SHP77 (cell line): ENCODE data around the gene RNF133.
"Not testable (repeated sequence)": the region's sequence is repeated elsewhere in the genome, so short reads cannot be mapped to it uniquely, and the experiment has no call there.

Source experiments
- DNase-seq, 2 experiments: peaks; one replicate each; lab custom pipeline; 2025; lab: John Stamatoyannopoulos, UW

Gene RNF133

DNA sequence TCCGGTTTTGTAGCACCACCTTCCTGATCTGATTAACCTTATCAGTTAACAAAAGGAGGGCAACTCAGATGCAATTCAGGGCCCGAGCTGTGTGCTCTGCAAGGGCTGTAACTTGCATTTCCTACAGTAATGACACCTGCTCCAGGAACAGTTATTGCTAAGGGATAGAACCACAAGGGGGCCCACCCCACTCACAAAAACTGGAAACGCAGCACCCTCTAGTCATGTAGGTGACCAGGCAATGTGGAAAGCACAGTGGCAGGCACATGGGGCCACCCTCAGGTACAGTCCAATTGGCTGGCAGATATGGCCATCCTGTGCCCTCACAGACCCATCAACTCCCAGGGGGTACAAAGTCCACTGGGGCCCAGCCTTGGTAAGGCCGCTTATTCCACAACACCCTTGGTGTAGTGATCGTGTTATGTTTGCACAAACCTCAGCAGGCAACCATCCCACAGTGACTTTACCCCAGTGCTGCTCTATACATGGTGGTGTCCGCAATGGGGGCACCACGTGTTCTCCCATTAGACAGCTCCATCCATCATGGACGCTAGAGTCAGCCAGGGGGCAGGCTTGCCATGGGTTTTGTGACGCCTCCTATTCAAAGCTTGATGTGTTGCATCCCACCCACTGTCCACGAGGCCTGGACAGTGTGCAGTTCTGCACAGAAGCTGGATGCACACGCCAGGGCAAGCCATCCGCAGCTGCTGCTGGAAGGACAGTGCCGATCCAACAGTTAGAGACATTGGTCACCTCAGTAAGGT is 9.4 kb downstream of the RNF133 start:
- peak in 1 of 2 experiments; percentile 17 for DNase-seq

DNA sequence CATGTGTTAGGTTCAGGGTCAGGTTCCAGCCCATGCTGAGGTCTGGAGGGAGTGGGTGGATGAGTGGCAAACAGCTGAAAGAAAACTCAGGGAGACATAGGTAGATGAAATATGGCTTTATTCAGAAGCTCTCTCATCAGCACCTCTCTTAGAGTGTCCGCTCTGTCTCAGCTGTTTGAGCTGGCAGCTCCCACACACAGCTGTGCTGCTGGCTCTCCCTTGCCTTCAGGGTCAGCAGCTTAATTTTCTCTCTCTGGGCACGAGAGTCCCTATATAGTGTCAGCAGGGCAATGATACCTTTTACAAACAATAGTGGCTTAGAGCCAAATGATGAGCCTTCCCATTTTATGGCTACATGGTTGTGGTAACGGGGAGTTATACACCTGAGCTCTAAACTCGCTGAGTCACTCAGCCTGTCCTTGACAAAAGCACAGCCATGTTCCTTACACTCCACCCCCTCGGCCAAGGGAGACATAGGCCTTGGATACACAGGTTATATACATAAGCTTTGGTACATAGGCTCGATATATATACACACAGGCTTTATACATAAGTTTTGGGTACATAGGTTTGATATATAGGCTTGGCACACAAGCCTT is 10.4 kb downstream of the RNF133 start:
- peak; percentile 68 to 69 for DNase-seq

DNA sequence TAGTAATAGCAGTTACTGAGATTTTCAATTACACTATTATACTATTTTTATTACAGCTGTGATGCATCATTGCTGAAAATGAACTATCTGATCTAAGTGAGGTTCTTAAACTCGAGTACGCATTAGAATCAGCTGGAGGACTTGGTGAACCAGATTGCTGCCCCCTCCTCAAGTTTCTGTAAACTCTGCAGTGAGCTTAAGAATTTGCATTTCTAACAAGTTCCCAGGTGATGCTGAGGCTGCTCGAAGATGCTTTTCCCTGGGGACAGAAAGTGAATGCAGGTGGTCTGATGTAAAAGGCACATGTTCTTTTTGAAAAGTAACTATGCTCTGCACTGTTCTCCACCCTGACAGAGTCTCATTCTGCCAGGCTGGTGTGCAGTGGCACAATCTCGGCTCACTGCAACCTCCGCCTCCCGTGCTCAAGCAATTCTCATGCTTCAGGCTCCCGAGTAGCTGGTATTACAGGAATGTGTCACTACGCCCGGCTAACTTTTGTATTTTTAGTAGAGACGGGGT is 12.5 kb downstream of the RNF133 start:
- DNase-seq = no peak

DNA sequence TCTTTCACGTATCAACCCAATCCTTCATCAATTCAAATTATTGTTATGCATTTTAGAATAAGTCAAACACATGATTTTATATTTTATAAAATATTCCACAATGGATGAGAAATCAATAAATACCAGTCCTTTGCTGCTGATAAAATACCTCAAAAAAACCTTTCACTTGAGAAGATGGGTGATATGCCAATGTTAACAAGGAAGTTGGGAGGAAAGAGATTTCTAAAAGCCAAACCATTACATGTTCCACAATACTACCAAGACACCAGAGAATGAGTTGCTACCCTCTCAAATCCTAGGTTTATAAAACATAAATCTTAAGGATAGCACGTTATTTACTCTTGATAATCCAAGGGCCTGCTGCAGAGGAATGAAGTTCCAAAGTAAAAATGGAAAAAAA is 14.4 kb downstream of the RNF133 start:
- DNase-seq = no peak

DNA sequence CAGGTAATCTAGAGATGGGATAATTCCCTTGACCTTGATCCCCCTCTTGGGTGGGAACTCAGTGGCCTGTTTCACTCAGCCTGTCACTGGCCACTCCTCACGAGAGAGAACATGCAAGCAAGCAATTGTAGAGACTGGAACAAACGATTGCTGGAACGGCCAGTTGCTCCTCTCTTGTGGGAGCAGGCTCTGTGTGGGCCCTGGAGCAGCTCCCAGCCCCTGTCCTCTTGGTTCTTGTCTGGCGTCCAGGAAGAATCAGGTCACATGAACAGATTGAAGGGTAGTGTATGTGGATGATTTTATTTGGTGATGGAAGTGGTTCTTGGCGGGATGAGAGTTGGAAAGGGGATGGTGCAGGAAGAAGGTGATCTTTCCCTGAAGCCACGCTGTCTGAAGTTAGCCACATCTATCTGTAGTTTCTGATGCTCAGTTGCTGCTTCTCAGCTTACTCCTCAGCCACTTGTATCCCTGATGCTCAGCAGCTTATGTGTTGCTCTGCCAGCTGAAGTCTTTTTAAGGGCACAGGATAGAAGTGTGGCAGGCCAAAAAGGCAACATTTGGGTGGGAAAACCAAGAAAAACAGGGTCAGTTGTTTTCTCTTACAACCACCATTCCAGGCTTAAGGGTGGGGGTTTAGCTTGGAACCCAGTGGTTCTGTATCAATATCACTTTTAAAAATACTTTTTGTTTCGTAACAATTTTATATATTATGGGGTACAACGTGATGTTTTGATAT is 15.9 kb downstream of the RNF133 start:
- DNase-seq = no peak

DNA sequence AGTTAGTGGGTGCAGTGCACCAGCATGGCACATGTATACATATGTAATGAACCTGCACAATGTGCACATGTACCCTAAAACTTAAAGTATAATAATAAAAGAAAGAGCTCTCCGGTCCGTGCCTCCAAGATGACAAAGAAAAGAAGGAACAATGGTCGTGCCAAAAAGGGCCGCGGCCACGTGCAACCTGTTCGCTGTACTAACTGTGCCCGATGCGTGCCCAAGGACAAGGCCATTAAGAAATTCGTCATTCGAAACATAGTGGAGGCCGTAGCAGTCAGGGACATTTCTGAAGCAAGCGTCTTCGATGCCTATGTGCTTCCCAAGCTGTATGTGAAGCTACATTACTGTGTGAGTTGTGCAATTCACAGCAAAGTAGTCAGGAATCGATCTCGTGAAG is 17.7 kb downstream of the RNF133 start:
- DNase-seq = not testable (repeated sequence)

DNA sequence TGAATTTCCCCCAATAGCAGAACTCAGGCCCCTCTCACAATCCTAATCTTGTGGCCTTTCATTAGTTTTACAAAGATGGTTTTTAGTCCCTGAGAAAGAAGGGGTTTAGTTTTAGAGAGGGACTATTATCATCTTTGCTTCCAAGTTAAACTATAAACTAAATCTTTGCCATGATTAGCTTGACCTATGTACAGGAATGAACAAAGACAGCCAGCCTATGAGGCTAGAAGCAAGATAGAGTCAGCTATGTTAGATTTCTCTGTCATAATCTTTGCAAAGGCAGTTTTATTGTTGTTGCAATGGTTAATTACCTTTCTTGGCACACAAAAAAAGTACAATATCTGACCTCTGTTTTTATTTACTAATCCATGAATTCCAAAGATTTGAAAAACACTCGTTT is 19.1 kb downstream of the RNF133 start:
- DNase-seq = no peak

DNA sequence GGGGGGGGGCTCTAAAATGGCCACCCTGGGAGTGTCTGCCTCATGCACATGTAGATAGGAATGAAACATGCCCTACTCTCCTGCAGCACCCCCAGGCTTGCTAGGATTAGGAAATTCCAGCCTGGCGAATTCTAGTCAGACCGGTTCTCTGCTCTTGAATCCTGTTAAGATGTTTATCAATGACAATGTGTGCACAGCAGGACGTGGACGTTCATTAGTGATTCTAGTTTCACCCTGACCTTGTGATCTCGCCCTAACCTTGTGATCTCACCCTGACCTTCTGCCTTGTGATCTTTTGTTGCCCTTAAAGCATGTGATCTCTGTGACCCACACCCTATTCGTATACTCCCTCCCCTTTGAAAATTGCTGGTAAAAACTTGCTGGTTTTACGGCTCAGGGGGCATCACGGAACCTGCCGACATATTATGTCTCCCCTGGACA is 19.6 kb downstream of the RNF133 start:
- DNase-seq = not testable (repeated sequence)

DNA sequence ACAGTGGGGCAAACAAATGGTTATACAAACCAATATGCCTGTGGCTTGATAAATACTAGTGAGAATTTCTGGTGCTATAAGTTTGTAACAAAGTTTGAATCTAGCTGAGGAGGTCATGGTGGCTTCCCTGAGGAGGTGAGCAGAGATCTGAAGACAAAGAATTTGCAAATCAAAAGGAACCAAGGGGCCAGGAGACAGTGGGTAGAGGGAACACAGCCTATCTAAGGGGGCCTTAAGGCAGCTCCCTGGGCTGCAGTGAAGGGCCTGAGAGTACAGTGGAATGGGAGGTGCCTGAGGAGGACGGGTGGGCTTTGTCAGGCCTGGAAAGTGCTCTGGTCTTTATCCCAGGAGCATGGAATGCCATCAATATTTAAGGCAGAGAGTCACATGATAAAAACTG is 21.8 kb downstream of the RNF133 start:
- DNase-seq = no peak

DNA sequence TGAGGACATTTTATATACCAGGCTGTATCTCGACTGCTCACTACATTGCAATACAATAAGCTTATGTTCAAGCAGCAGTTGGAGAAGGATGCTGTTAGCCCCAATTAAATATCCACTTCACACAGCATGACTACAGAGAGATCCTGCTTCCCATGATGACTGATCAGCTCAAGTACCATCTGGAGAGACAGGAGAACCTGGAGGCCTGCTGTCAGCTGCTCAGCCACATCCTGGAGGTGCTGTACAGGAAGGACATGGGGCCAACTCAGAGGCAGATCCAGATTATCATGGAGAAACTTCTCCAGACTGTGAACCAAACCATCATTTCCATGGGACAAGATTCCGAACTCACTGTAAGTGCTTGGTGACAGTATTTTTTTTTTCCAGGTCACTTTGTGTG is 22.5 kb downstream of the RNF133 start:
- peak; percentile 20 to 34 for DNase-seq

DNA sequence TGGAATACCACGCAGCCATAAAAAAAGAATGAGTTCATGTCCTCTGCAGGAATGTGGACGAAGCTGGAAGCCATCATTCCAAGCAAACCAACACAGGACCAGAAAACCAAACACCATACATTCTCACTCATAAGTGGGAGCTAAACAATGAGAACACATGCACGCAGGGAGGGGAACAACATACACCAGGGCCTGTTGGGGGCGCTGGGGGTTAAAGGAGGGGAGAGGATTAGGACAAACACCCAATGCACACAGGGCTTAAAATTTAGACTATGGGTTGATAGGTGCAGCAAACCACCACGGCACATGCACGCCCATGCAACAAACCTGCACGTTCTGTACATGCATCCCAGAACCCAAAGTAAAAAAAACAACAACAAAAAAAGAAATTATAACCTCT is 23.3 kb downstream of the RNF133 start:
- no peak for DNase-seq

DNA sequence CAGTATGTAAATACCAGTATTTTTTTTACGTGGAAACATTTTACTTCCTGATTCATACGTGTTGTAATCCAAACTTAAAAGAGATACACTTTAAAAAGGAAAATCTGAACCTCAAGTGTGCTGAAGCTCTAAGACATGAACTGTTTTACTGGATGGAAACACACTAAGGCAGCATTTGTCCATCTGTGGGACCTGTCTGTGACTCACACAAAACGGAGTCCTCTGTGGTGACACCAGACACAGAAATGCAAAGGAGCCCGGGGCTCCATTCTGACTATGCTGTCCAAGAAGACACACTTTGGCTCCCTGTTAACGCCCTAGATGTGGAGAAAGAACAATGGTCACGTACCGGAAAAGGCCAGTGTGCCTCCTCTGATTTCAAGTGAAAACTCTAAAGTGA is 23.9 kb downstream of the RNF133 start:
- no peak for DNase-seq

DNA sequence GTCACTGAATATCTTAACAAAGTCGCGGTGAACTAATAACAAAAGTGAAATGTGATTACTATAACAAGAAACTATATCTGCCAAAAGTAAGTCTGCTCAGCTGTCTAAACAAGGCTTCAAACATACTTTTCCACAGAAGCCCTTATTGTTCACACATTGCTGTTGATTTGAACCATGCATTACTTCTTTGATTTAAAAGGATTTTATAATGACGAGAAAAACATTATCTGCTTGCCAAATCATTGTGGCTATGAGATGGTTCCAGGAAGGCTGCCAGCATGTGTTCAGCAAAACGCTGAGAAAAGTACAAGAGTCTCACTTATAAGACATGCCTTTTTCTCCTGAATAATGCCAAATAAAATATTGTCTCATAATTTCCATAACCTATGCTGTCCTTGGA is 24.4 kb downstream of the RNF133 start:
- no peak for DNase-seq

DNA sequence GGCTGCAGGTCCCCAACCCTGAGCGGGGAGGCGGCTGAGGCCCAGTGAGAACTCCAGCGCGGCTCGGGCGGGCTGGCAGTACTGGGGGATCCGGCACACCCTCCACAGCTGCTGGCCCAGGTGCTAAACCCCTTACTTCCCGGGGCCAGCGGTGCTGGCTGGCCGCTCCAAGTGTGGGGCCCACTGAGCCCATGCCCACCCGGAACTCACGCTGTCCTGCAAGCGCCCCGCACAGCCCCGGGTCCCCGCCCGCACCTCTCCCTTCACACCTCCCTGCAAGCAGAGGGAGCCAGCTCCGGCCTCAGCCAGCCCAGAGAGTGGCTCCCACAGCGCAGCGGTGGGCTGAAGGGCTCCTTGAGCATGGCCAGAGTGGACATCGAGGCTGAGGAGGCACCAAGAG is 25.0 kb downstream of the RNF133 start:
- no peak for DNase-seq

DNA sequence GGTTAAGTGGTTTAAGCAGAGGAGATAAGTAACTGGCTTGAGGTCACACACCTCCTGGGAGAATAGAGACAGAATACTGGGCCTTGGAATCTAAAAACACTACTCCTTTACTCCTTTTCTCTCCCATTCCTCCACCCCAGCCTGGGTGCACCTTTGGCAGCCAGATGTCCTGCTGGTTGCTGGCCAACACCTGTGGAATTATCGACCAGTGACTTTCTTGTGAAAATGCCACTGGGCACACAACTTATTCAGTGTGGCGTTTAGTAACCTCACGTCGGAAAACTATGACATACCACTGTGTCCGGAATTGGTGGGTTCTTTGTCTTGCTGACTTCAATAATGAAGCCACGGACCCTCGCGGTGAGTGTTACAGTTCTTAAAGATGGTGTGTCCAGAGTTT is 26.4 kb downstream of the RNF133 start:
- DNase-seq = no peak

DNA sequence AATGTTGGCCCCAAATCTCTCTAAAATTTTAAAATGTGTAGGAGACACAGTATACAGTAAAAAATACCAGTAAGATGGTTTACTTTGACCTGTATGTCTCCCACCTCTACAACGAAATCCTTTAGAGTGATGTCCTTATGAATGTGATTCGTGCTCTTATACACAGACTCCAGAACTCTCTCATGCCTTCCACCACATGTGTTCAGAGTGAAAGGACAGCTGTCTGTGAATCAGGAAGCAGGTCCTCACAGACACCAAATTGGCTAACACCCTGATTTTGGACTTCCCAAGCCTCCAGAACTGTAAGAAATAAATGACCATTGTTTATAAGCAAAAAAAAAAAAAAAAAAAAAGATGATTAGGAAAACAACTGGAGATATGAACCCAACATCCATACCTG is 35.2 kb downstream of the RNF133 start:
- DNase-seq = no peak

DNA sequence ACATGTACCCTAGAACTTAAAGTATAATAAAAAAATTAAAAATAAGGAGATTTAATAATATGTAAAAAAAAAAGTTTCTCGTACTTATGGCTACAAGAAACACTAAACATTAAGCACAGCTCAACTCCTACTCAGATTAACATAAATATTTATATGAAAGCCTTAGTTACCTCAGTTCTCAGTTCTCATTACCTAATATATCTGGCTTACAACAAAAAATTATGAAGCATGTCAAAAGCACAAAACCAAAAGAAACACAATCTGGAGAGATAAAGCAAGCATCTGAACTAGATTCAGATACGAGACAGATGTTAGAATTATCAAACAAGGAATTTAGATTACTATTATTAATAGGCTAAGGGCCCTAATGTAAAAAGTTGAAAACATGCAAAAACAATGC is 40.1 kb downstream of the RNF133 start:
- no peak for DNase-seq

DNA sequence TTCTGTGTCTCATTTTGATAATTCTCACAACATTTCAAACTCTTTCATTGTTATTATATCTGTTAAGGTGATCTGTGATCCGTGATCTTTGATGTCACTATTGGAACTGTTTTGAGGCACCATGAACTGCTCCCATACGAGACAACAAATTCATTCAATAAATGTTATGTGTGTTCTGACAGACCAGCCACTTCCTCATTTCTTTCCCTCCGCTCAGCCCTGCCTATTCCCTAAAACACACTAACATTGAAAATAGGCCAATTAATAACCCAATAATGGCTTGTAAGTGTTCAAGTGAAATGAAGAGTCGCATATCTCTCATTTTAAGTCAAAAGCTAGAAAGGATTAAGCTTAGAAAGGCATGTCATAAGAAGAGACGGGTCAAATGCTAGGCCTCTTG is 45.2 kb downstream of the RNF133 start:
- DNase-seq = no peak

DNA sequence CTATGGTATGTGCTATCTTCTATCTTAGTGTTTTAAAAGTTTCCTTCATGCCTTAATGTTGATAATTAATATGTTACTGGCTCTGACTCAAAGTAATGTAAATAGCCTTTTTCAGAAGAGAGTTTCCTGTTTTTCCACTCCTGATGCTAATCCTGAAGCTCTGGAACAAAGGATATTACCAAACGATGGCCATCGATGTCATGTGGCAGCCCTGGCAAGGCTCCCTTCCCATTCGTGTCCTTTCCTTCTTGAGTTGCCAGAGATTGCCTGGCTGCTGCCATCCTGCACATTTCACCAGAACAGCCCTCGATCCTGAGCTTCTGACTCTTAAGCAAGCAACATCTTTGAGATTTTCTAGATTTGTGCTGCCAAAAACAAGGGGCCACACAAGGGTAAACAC is 46.0 kb downstream of the RNF133 start:
- no peak for DNase-seq

DNA sequence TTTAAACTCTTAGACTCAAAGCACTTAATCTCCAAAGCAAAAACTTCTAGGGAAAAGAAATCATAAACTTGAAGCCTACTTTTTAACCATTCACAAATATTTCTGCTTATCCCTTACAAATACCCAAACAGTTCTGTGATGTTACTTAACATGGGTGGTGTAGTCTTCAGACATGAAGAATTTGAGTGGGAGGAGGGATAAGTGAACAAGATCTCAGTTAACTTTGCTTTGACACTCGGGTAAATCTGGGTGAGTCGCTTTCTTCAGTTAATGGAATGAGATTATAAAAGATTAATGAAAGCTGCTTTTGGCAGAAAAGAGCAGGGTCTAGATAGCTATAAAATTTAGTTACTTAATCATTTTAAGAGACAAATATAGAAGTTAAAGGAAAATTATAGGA is 47.5 kb downstream of the RNF133 start:
- no peak for DNase-seq
